ENCODE data around the gene NCKAP5.

GRCh38 chr2:133331436-133331835, 236.8 kb downstream of the NCKAP5 start:
- no peak for TF ChIP-seq POLR2A (IDR thresholded peaks at IDR 0.05)
- TF ChIP-seq CTCF (IDR thresholded peaks at IDR 0.05): no peak
